ENCODE data around the gene FGR. TPM values are rescaled to one million over a fixed set of nuclear protein-coding genes. Genes with fewer than 3 reads are reported as not detected.

FGR gene
- polyA plus RNA-seq, 1 of the 3 experiments (the other 2 are of a cell fraction) = not detected

- Histone ChIP-seq H3K4me2 (peak overlapping the region; percentile 70; the same call in 1 of the 2 replicates), H3K9me3 (no peaks in the 10 kb centered on the region), H4K20me1 (ENCODE audit: insufficient read depth) (peaks cover 60% of the 10 kb centered on the region), H3F3A (replicated peaks; ENCODE audit: insufficient read depth) (peaks cover 6% of the 10 kb centered on the region), H3K36me3 (replicated peaks in 1 of 2; ENCODE audit: control insufficient read depth in 1 of 2, insufficient read depth in 2 of 2, low read length in 1 of 2) (no peaks in the 10 kb centered on the region), H3K27me3 (ENCODE audit: insufficient read depth) (no peaks in the 10 kb centered on the region), H3K27ac (ENCODE audit: low read depth in 2 of 2, low read length in 1 of 2) (peak overlapping the region in 1 of 2 experiments; percentile 50; a peak in 1 of 4 replicates), H3K9me2 (no peaks in the 10 kb centered on the region), H3K4me1 (ENCODE audit: control insufficient read depth in 1 of 2, insufficient read depth in 2 of 2, low read depth in 1 of 2, low read length in 1 of 2) (peaks cover 50 to 57% of the 10 kb centered on the region in 2 experiments; a peak in 3 of 4 replicates), H3K79me2 (ENCODE audit: insufficient read depth) (peaks cover 78% of the 10 kb centered on the region; the same call in 1 of the 2 replicates), H2AFZ (ENCODE audit: low read depth) (no peak overlapping the region), H3K4me3 (ENCODE audit: low read depth in 2 of 2, low read length in 1 of 2) (peak overlapping the region in 1 of 2 experiments; percentile 31; a peak in 1 of 4 replicates), H3K9ac (no peak overlapping the region)
- POLR2A ChIA-PET = no interaction called here
- 32% methylated on average over 23 of the region's 83 CpGs for WGBS (ENCODE audit: low lambda C conversion rate)
- CTCF ChIA-PET = interaction anchor here (0.8 to 24.8 kb wide), 4 partner anchors 9 to 28 kb away, joined by 4 to 603 read pairs (median 68); partner anchors contain the start of gene AHDC1
- peak; percentile 72 for DNase-seq
- TF ChIP-seq GATA2 (CRISPR knock-in tag; IDR thresholded peaks at IDR 0.05) (no peak), REST (IDR thresholded peaks at IDR 0.05; ENCODE audit: low read depth, low read length) (no peak), EZH2phosphoT487 (IDR thresholded peaks at IDR 0.05; ENCODE audit: borderline replicate concordance, low read depth) (no peak), USF1 (IDR thresholded peaks at IDR 0.05; ENCODE audit: borderline replicate concordance, low read depth) (no peak), TAF1 (IDR thresholded peaks at IDR 0.05; ENCODE audit: borderline replicate concordance, low read depth, low read length) (no peak), YY1 (IDR thresholded peaks at IDR 0.05; ENCODE audit: low read depth) (no peak), TCF12 (IDR thresholded peaks at IDR 0.05) (peak; percentile 51; the same call in 1 of the 2 replicates), CTCF (IDR thresholded peaks at IDR 0.05) (peak; percentile 55), GABPA (IDR thresholded peaks at IDR 0.05; ENCODE audit: low read depth) (no peak), SIN3A (IDR thresholded peaks at IDR 0.05; ENCODE audit: borderline replicate concordance, low read depth, low read length) (no peak; the same call in 1 of the 2 replicates), JUND (IDR thresholded peaks at IDR 0.05) (no peak), RCOR1 (IDR thresholded peaks at IDR 0.05; ENCODE audit: low read length) (no peak), SMC3 (IDR thresholded peaks at IDR 0.05; ENCODE audit: low read depth, low read length) (no peak), RAD21 (IDR thresholded peaks at IDR 0.05; ENCODE audit: low read length) (no peak), CHD2 (IDR thresholded peaks at IDR 0.05; ENCODE audit: low read length, partially characterized antibody) (no peak), MXI1 (IDR thresholded peaks at IDR 0.05; ENCODE audit: low read depth, low read length) (no peak), NRF1 (IDR thresholded peaks at IDR 0.05; ENCODE audit: low read depth, low read length) (peak; percentile 33; the same call in 1 of the 2 replicates), ZBTB33 (IDR thresholded peaks at IDR 0.05; ENCODE audit: borderline replicate concordance, low read depth) (no peak), USF2 (IDR thresholded peaks at IDR 0.05; ENCODE audit: borderline replicate concordance, low read depth, low read length) (no peak), FOXM1 (IDR thresholded peaks at IDR 0.05; ENCODE audit: low read depth) (no peak), FOSL2 (IDR thresholded peaks at IDR 0.05; ENCODE audit: borderline replicate concordance, low read depth) (peak; percentile 54; the same call in 1 of the 2 replicates), RFX5 (IDR thresholded peaks at IDR 0.05; ENCODE audit: low read length) (no peak), MEF2A (IDR thresholded peaks at IDR 0.05; ENCODE audit: borderline replicate concordance, low read depth) (no peak)
These were observed 59.8 kb downstream of the FGR start for GRCh38 chr1:27574871-27575831.
